ENCODE results near the gene ERI3.

Gene ERI3

DNA sequence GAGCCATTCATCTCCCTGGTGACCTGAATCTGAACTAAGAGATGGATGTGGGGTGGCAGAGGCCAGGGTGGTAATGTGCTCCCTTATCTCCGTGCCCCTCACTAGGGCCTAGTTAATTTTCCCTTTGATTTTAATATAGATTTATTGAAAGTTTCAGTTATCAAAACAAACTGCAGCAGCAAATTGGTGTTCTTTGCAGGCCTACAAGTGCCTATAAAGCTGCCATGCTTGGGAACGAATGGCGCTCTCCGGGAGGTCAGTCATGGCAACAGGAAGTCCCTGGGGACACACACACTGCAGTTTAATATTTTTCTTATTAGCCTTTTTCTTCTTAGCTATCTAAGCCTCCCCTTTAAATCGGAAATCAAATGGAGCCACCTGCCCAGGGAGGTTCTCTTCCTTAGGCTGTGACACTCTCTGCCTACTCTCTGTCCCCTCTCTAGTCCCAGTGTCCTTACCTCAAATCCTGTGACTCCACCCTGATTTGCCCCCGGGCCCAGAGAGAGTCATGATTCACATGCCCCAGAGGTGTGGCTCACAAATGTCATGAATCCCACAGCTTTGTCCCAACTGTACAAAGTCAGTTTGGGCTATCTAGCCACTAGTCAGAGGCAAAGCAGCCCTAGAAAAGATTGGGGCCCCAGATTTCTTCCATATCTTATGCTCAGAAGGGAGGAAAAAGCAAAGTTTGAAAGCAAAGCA is 4.3 kb upstream of the ERI3 start:
- no peaks in the 10 kb centered on the region for H3K36me3 Mint-ChIP-seq
- no peak overlapping the region for H3K4me3 Mint-ChIP-seq
- peaks cover 20% of the 10 kb centered on the region for H3K4me1 Mint-ChIP-seq
- H3K27me3 Mint-ChIP-seq: no peaks in the 10 kb centered on the region
- no peak overlapping the region for H3K27ac Mint-ChIP-seq
- ATAC-seq: no peak
- no peaks in the 10 kb centered on the region for H3K9me3 Mint-ChIP-seq

DNA sequence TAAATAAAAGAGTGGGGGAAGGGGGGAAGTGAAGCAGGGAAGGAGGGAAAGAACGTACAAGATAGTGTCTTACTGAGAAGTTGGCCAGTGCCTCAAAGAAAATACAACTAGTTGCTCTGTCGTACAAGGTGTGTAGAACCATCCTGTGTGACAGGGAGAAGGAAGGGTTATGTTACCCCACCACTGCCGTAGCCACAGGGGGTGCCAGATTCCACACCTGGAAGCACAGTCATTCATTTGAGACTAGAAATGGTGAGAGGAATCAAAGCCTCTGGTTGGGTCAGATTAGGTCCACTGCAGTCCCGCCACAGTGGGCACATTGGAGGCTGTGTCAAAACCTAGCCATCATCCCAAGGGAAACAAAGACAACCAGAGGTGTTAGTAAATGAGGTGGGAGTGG is 2.7 kb upstream of the ERI3 start:
- no peaks in the 10 kb centered on the region for H3K36me3 Mint-ChIP-seq
- no peaks in the 10 kb centered on the region for H3K9me3 Mint-ChIP-seq
- no peak overlapping the region for H3K4me3 Mint-ChIP-seq
- peaks cover 32% of the 10 kb centered on the region for H3K4me1 Mint-ChIP-seq
- no peaks in the 10 kb centered on the region for H3K27me3 Mint-ChIP-seq
- no peak for ATAC-seq
- H3K27ac Mint-ChIP-seq: no peak overlapping the region

DNA sequence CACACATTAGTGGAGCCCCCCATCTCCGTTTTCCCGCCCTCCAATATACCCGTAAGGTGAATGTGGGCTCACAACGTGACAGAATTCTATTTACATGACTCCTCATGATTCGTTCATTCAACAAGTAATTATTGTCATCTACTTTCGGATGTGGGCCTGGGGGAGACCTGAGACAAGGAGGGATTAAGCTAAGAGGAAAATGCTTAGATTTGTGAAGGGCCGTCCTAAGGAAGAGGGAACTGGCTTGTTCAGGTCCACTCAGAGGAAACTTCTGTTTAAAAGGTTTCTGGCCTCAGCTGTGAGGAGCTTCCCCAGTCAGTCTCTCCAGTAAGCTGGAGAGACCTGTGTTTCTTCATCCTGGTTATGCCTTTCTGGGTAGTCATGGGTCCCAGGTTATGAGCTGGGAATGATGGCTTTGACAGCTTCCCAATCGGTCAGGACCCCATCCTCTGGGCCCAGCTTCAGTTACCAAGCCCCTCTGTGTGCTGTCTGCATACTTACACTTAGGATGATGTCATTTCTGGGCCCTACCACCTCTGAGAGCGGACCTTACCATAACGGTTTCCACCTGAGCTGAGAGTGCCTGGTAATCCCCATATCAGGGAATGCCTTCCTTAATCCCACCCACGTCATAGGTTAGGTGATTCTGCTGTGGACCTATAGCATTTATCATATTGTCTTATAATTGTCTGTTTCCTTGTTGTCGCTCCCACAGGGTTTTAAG is 687 bp upstream of the ERI3 start:
- peaks cover 17% of the 10 kb centered on the region for H3K36me3 Mint-ChIP-seq
- peaks cover 43% of the 10 kb centered on the region for H3K4me1 Mint-ChIP-seq
- H3K9me3 Mint-ChIP-seq: no peaks in the 10 kb centered on the region
- no peak for ATAC-seq
- peak overlapping the region; percentile 89 for H3K4me3 Mint-ChIP-seq
- H3K27ac Mint-ChIP-seq: peak overlapping the region; percentile 77
- no peaks in the 10 kb centered on the region for H3K27me3 Mint-ChIP-seq

DNA sequence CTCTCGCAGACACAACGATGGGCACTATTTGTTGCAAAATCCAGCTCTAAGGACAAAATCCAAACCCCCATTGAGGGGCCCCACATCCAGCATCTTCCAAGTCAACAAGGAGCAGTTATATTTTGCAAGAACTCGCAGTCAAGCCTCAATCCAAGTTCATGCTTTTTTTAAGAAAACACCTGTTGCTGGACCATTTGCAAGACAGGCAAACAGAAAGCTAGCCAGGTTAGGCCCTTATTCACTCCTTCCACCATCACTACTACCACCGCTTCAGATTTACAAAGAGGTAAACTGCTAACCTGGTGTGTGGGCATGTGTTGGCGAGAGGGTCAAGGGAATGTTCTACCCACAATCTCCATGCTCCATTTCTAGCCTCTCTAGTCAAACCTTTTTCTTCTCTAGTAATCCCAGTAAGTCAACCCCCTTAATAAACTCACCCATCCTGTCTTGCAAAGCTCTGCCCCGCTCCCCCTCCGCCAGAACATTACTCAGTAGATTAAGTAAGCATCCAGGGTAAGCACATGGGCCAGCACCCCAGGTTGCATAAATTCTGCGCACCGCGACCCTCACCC is 703 bp downstream of the ERI3 start:
- H3K4me1 Mint-ChIP-seq: peaks cover 43% of the 10 kb centered on the region
- no peaks in the 10 kb centered on the region for H3K9me3 Mint-ChIP-seq

DNA sequence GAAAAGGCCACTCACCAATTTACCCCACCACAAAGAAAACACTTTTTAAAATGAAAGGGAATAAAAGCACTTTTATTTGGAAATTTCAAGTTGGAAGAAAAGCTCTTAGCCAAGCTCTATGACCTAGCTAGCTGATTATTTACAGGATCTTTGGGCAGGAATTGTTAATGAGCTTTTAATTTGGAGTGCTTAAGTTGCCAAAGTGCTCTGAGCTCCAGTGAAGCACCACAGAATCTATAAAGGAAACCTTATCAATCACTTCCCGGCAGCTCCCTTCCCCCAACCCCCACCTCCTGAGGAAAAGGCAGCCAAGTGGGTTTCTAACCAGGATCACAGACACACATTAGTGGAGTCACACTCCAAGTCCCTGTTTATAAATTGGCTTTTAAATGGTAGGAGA is 1.5 kb downstream of the ERI3 start:
- Mint-ChIP-seq H3K27me3 (no peaks in the 10 kb centered on the region), H3K27ac (no peak overlapping the region), H3K4me3 (no peak overlapping the region), H3K36me3 (peaks cover 19% of the 10 kb centered on the region), H3K4me1 (peaks cover 43% of the 10 kb centered on the region), H3K9me3 (no peaks in the 10 kb centered on the region)
- no peak for ATAC-seq

More for the DNA sequence above, 703 bp downstream of the ERI3 start:
- Mint-ChIP-seq H3K4me3 (peak overlapping the region; percentile 82), H3K36me3 (peaks cover 19% of the 10 kb centered on the region), H3K27ac (peak overlapping the region; percentile 77), H3K27me3 (no peaks in the 10 kb centered on the region)
- no peak for ATAC-seq

DNA sequence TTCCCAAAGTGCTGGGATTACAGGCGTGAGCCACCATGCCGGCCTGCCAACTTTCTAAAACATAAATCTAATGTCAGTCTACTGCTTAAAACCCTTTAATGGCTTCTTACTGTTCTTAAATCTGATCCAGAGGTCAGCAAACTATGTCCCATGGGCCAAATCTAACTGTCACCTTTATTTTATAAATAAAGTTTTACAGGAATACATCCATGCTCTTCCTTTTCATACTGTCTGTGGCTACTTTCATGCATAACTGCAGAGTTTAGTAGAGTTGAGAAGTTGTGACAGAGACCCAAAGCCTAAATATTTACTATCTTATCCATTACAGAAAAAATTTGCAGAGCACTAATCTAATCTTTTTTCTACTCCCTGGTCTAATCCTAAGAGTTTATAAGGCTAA is 3.8 kb downstream of the ERI3 start:
- H3K36me3 Mint-ChIP-seq: peaks cover 29% of the 10 kb centered on the region
- H3K4me1 Mint-ChIP-seq: peaks cover 55% of the 10 kb centered on the region
- no peaks in the 10 kb centered on the region for H3K27me3 Mint-ChIP-seq
- no peak overlapping the region for H3K4me3 Mint-ChIP-seq
- no peak for ATAC-seq
- no peak overlapping the region for H3K27ac Mint-ChIP-seq
- H3K9me3 Mint-ChIP-seq: no peaks in the 10 kb centered on the region

DNA sequence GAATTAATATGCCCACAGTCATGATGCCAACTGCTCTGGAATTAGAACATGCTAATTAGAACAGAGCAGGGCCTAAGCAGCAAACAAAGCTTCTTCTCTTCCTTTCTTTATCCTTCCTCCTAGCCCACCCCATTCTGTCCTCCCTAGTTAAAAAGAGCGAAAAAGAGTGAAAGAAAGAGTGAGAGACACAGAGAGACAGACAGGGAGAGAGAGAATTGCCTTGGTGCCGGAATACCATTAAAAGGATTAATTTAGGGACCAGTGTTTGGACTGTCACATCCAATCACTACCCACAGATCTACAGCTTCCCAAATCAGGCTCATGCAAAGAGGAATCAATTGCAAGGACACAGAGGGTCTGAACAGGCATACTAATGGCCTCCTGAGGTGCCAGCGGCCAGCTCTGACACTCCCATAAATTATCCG is 7.0 kb downstream of the ERI3 start:
- H3K4me3 Mint-ChIP-seq: no peak overlapping the region
- no peaks in the 10 kb centered on the region for H3K9me3 Mint-ChIP-seq
- peaks cover 46% of the 10 kb centered on the region for H3K4me1 Mint-ChIP-seq
- H3K36me3 Mint-ChIP-seq: peaks cover 29% of the 10 kb centered on the region
- ATAC-seq: no peak
- peak overlapping the region; percentile 56 for H3K27ac Mint-ChIP-seq
- H3K27me3 Mint-ChIP-seq: no peaks in the 10 kb centered on the region

DNA sequence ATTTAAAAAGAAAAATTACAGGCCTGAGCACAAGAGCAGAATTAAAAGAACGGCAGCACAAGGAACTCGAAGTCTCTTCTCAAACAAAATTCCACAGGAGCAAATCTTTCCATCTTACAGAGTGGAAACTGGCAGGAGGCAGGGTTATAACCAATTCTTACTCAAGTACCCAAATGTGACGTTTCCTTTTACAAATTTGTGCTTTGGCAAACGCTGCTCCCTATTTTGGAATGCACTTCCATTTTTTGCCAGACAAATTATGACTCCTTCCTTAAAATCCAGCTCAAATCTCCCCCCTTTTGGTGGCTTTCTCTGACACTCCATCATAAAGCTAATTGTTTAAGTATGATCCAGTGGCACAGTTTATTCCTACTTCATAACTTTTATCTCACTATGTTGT is 7.8 kb downstream of the ERI3 start:
- Mint-ChIP-seq H3K4me3 (no peak overlapping the region), H3K27me3 (no peaks in the 10 kb centered on the region), H3K27ac (no peak overlapping the region), H3K36me3 (peaks cover 28% of the 10 kb centered on the region), H3K9me3 (no peaks in the 10 kb centered on the region), H3K4me1 (peaks cover 38% of the 10 kb centered on the region)
- ATAC-seq: no peak

DNA sequence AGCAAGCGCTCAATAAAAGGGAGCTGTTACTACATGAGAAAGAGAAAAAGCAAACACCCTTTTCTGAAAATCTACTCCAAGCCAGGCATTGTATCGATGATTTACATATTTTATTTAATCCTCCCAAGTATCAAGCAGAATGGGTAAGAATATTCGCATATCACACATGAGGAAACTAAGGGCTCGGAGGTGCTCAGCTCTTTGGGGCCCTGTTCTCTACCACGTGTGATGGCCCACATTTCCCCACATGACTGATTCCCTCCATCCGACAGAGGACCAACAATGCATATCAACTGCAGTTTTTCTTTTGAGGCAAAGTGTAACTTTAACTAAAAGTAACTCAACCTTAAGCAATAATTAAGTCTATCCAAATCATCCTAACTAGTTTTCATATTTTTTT is 8.2 kb downstream of the ERI3 start:
- Mint-ChIP-seq H3K4me3 (no peak overlapping the region), H3K27ac (no peak overlapping the region), H3K4me1 (peaks cover 34% of the 10 kb centered on the region), H3K9me3 (no peaks in the 10 kb centered on the region), H3K36me3 (peaks cover 27% of the 10 kb centered on the region), H3K27me3 (no peaks in the 10 kb centered on the region)
- no peak for ATAC-seq

DNA sequence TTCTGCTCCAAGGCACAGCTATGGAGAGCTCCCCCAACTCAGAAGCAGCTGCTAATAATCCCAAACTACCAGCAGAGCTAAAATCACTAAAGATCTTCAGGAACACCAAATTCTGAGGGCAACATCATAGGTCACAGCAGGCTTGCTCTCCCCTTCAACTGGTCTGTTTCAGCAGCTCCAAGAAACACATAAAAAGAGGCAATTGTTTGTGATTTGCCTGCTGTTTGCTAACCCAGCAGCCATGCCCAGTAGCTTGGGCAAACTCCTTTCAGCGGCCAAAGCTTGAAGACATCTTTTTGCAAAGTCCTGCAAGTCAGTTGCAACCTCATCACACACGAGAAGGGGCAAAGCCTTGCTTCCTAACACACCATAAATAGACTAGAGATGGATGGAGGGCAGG is 8.9 kb downstream of the ERI3 start:
- Mint-ChIP-seq H3K9me3 (no peaks in the 10 kb centered on the region), H3K4me3 (no peak overlapping the region), H3K4me1 (peaks cover 28% of the 10 kb centered on the region), H3K36me3 (peaks cover 23% of the 10 kb centered on the region), H3K27ac (peak overlapping the region; percentile 12), H3K27me3 (no peaks in the 10 kb centered on the region)
- no peak for ATAC-seq

DNA sequence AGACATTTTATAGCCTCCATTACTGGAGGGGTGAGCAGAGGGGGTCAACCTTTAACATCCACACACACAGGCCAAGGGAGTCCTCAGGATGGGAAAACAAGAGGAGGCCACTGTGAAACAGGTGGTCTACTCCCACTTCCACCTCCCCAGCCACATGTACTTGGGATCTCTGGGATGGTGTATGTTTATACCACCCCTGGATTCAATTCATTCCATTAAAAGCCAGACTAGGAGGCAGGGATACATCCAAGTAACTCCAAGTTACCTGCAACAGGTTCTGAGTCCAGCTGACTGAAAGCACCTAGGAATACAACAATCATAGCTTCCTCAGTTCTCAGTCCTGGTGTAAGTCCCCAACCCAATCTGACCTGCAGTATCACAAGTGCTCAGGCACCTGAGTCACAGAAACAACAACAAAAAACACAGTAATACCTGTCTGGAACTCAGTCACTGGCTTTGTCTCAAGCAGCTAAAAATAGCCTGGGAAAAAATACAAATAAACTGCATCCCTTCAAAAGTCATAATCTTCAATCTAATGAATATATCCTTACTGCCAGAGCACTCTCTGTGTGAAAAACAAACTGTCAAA is 9.8 kb downstream of the ERI3 start:
- no peak for ATAC-seq
- peaks cover 17% of the 10 kb centered on the region for H3K36me3 Mint-ChIP-seq
- no peak overlapping the region for H3K4me3 Mint-ChIP-seq
- peaks cover 28% of the 10 kb centered on the region for H3K4me1 Mint-ChIP-seq
- no peaks in the 10 kb centered on the region for H3K9me3 Mint-ChIP-seq
- H3K27ac Mint-ChIP-seq: peak overlapping the region; percentile 12
- no peaks in the 10 kb centered on the region for H3K27me3 Mint-ChIP-seq

DNA sequence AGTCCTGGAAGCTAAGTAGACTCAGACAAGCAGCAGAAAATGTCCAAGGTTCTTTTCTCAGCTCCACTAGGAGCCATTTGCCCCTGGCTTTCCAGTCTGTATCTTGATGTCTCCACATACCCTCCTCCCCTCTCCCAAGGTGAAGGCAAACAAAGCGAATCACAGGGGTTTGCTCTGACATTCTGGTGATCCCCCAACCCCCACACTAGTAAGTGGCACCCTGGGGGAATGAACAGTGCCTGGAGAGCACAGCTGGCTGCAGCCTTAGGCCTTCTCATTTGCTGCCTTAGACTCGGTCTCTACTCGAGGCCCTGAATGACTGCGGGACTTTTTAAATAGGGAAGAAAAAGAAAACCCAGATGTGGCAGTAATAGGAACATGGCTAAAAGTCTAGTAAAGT is 15.3 kb downstream of the ERI3 start:
- no peak for ATAC-seq
- H3K36me3 Mint-ChIP-seq: peaks cover 46% of the 10 kb centered on the region
- no peaks in the 10 kb centered on the region for H3K27me3 Mint-ChIP-seq
- no peak overlapping the region for H3K27ac Mint-ChIP-seq
- peaks cover 3% of the 10 kb centered on the region for H3K4me1 Mint-ChIP-seq
- H3K9me3 Mint-ChIP-seq: peaks cover 3% of the 10 kb centered on the region
- H3K4me3 Mint-ChIP-seq: no peak overlapping the region

DNA sequence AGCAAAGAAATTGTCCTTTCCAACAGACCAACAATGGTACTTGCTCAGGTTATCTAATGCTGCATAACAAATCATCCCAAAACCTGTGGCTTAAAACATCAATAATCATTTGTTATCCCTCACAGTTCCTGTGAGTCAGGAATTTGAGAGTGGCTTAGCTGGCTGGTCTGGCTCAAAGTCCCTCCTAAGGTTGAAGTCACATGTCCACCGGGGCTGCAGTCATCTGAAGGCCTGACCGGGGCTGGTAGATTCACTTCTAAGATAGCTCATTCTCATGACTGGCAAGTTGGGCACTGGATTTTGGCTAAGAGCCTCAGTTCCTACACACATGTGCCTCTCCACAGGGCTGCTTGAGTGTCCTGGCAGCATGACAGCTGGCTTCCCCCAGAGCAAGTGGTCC is 16.9 kb downstream of the ERI3 start:
- Mint-ChIP-seq H3K27me3 (no peaks in the 10 kb centered on the region), H3K27ac (no peak overlapping the region), H3K4me1 (no peaks in the 10 kb centered on the region), H3K9me3 (peaks cover 3% of the 10 kb centered on the region), H3K4me3 (no peak overlapping the region), H3K36me3 (peaks cover 58% of the 10 kb centered on the region)
- ATAC-seq: no peak

DNA sequence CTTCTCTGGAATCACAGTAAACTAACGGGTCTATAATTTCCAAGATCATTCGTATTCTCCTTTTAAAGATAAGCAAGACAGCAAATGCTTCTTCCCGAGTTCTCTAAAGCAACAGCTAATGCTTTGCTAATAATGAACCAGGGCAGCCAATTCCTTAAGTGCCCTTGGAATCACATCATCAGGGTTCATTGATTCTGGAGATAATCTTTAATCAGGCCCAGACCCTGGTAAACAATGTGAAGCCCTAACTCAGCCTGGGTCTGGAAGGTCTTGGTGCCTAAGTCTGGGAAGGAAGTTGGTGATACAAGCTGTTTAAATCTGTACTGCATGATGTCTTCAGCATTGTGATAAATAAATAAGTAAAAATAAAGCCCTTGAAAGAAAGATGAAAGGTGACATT is 18.4 kb downstream of the ERI3 start:
- Mint-ChIP-seq H3K36me3 (peaks cover 64% of the 10 kb centered on the region), H3K9me3 (peaks cover 3% of the 10 kb centered on the region), H3K27ac (no peak overlapping the region), H3K4me1 (no peaks in the 10 kb centered on the region), H3K4me3 (no peak overlapping the region), H3K27me3 (no peaks in the 10 kb centered on the region)
- no peak for ATAC-seq

DNA sequence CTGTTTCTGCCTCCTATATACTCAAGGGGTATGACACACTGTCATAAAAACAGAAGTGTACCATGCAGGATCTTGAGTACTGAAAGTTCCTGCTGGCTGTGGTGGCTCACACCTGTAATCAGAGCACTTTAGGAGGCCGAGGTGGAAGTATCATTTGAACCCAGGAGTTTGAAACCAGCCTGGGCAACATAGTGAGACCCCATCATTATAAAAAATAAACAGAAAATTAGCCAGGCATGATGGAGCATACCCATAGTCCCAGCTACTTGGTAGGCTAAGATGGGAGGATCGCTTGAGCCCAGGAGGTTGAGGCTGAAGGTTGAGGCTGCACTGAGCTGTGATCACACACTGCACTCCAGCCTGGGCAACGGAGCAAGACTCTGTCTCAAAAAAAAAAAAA is 20.1 kb downstream of the ERI3 start:
- H3K36me3 Mint-ChIP-seq: peaks cover 76% of the 10 kb centered on the region
- H3K4me1 Mint-ChIP-seq: peaks cover 4% of the 10 kb centered on the region

More for the DNA sequence above, 20.1 kb downstream of the ERI3 start:
- Mint-ChIP-seq H3K9me3 (peaks cover 3% of the 10 kb centered on the region), H3K27me3 (no peaks in the 10 kb centered on the region), H3K4me3 (no peak overlapping the region), H3K27ac (no peak overlapping the region)
- ATAC-seq: no peak

Measured in stimulated activated memory B cell treated with anti-CD40 and anti-IgM and Interleukin-4, amounts not matched to agents 10 μg/mL and 1 μg/mL and 100 μg/mL, for 72 hours (primary cell).